ENCODE measurements around the gene KCNIP4.
A peak's percentile ranks its signal among the peaks of the same experiment; 100 is the strongest.

KCNIP4 gene

DNA sequence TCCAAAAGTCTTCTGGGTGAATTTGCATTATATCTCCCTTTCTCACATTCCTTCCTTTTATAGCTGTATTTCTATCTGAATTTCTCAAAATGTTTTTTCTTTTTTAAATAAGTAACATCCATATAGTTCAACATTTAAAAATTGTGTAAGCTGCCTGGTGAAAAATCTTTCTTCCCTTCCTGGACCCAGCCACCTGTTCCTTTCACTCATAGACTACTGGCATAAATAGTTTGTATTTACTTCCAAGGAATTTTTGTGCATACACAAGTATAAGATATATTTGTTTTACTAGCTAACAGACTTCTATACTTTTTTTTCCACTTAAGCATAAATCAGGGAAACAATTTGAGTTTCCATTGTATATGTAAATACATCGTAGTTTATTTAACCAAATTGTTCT, 1212.6 kb downstream of the KCNIP4 start:
- DNase-seq (ENCODE audit: low read depth) = no peak
- H3K4me3 ChIP-seq (ENCODE audit: control insufficient read depth, low read depth, low read length) = no peak overlapping the region
- TF ChIP-seq CTCF (IDR thresholded peaks at IDR 0.05; ENCODE audit: control insufficient read depth, insufficient read depth, low read depth, low read length, missing control alignments) = no peak

GRCh38 chr4:20724915-20725314, 1223.7 kb downstream of the KCNIP4 start:
- no peak for DNase-seq (ENCODE audit: low read depth)
- no peak for TF ChIP-seq CTCF (IDR thresholded peaks at IDR 0.05; ENCODE audit: control insufficient read depth, insufficient read depth, low read depth, low read length, missing control alignments)
- no peak overlapping the region for H3K4me3 ChIP-seq (ENCODE audit: control insufficient read depth, low read depth, low read length)

DNA sequence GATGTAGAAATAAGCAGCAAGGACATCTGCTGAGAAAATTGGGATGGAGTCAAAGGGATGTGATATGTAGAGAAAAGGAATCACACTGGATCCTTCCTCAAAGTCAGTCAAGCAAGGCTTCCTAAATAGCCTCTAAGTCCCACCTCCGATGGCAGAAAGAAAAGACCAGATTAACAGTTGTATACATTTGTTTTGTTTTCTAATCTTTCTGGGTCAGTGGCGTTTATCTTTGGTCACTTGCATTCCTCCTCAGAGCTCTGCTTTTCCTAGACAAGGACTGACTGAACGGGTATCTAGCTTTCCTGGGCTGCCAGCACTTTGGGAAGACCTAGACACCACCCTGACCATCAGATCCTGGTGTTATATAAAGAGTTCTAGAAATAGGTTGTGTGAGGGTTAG, 1225.1 kb downstream of the KCNIP4 start:
- H3K4me3 ChIP-seq (ENCODE audit: control insufficient read depth, low read depth, low read length) = no peak overlapping the region
- TF ChIP-seq CTCF (IDR thresholded peaks at IDR 0.05; ENCODE audit: control insufficient read depth, insufficient read depth, low read depth, low read length, missing control alignments) = no peak
- DNase-seq (ENCODE audit: low read depth) = no peak

GRCh38 chr4:20723019-20723418, 1225.6 kb downstream of the KCNIP4 start:
- DNase-seq (ENCODE audit: low read depth) = no peak
- no peak for TF ChIP-seq CTCF (IDR thresholded peaks at IDR 0.05; ENCODE audit: control insufficient read depth, insufficient read depth, low read depth, low read length, missing control alignments)
- no peak overlapping the region for H3K4me3 ChIP-seq (ENCODE audit: control insufficient read depth, low read depth, low read length)

GRCh38 chr4:20711335-20711734, 1237.2 kb downstream of the KCNIP4 start:
- H3K4me3 ChIP-seq (ENCODE audit: control insufficient read depth, low read depth, low read length) = no peak overlapping the region
- DNase-seq (ENCODE audit: low read depth) = no peak
- TF ChIP-seq CTCF (IDR thresholded peaks at IDR 0.05; ENCODE audit: control insufficient read depth, insufficient read depth, low read depth, low read length, missing control alignments) = no peak

DNA sequence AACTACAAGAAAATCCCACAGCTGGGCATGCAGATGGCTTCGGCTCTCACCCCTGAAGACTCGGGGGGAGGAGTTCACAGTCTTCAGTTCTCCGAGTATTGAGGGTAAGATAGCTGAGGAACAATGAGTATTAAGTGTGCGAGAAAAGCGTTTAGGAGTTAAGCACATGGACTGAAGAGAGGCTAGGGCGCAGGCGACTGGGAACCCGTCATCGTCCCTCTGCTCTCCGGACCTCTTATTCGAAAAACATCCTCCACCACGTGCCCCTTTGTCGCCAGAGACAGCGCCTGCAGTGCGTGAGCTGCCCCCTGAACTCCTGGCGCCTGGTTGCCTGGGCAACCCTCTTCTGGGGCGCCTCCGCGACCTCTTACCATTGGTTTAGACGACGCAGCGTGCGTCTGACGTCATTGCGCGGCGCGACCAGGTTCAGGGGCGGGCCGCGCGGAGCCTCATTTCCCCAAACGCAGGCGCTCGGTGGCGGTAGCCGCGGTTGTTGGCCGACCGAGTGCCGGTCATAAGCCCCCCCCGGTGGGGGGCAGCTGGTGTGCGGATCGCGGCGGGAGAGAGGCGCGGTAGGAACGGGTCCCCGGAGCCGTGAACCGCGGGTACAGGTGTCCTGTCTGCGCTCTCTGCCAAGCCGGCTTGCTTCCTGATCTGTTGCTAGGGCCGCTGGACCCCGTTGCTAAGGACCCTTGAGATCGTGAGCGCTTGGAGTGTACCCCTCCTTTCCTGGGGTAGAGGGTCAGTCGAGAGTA, 1248.4 kb downstream of the KCNIP4 start, which contains the start of gene PACRGL:
PACRGL (plus strand) TSS at position 452 of the 755 bp plus-strand sequence. CDS start 4,024 bp downstream, outside the sequence.
- no peak for TF ChIP-seq CTCF (IDR thresholded peaks at IDR 0.05; ENCODE audit: control insufficient read depth, insufficient read depth, low read depth, low read length, missing control alignments)
- DNase-seq (ENCODE audit: low read depth) = peak; percentile 55
- peak within 1 kb of the TSS; percentile 90 for H3K4me3 ChIP-seq (ENCODE audit: control insufficient read depth, low read depth, low read length)

Measured in AG09309 (cell line).